Lower lobe of right lung (tissue), 2 donors: Measurements from ENCODE around the gene PMFBP1. TPM values are rescaled to one million over a fixed set of nuclear protein-coding genes. Genes with fewer than 3 reads are reported as not detected.

Experiments
- ATAC-seq, 2 donors: fragments of 200-7000 bp; cut with Tn5 transposase; one replicate each; pipeline ENCODE4 v1.9.1; 2020 to 2022; ENCODE audit warnings: mild to moderate bottlenecking in 2 of 2, moderate library complexity in 2 of 2
- DNase-seq: peaks from one replicate; pipeline ENCODE4 v3.0.0-alpha.2; 2020
- H3K27ac ChIP-seq: fragments of 200-600 bp; one replicate; pipeline ENCODE4 v1.8.0; 2022
- H3K27me3 ChIP-seq: fragments of 200-600 bp; one replicate; pipeline ENCODE4 v1.8.0; 2022; ENCODE audit warnings: low read depth
- H3K36me3 ChIP-seq: fragments of 200-600 bp; one replicate; pipeline ENCODE4 v1.8.0; 2022; ENCODE audit warnings: mild to moderate bottlenecking
- H3K4me1 ChIP-seq: fragments of 200-600 bp; one replicate; pipeline ENCODE4 v1.8.0; 2022
- H3K4me3 ChIP-seq: fragments of 200-600 bp; one replicate; pipeline ENCODE4 v1.8.0; 2022; ENCODE audit warnings: mild to moderate bottlenecking
- H3K9me3 ChIP-seq: fragments of 200-600 bp; one replicate; pipeline ENCODE4 v1.8.0; 2022
- intact Hi-C: fragments of 100-400 bp; cut with DNase I; formaldehyde crosslinking; loops from one replicate; pipeline ENCODE4 v1.11.0; 2022
- total RNA-seq: library from RNA; stranded (reverse); fragmentation: NEBNext Ultra II Directional; extraction: Animal tissue kit (Norgen Biotek cat#: 25700); gene quantifications from one replicate; pipeline ENCODE4 v1.2.1, GENCODE V29; 2021
- TF ChIP-seq, protein P1 (sequence below): fragments of 200-600 bp; IDR thresholded peaks from one replicate; pipeline ENCODE4 v1.8.0; 2022; ENCODE audit warnings: antibody characterized with exemption, mild to moderate bottlenecking
- donor health status: DM: no; HTN: yes; CAD: no; lungs with severe emphysema.

Gene PMFBP1
- total RNA-seq, 1 donor from 2014 or later, result 0.62 TPM

DNA sequence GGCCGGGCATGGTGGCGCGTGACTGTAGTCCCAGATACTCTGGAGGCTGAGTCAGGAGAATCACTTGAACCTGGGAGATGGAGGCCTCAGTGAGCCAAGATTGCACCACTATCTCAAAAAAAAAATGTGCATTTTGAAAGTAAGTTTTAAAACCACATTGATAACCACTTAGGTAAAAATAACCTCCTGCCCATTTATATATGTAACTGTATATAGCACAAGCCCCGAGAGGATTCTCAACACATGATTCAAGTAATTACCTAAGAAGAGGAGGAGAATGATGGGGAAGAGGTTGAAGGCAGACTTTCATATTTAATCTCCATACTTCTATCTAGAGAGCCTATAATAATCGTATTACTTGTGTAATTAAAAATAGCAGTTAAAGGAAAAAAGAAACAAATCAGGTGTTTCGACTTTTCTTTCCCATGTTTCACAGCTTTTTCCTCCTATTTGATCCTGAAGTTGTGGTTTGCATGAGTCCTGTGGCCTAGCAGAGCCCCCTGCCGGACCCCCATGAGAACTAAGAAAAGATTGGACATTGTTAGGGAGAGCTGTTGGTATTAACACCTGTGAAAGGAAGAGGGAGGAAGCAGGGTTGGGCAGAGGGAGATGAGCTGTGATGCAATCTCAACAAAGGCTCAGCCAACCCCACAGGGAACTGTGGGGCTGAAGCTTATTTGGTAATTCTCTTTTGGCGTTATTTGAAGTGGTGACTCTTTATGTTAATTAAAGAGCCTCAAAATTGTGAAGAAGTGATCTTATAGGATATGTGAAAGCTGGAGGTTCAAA lies 22.1 kb downstream of the PMFBP1 start:
- DNase-seq, result no peak
- no peaks in the 10 kb centered on the region for H3K36me3 ChIP-seq
- TF ChIP-seq, protein P1, sequence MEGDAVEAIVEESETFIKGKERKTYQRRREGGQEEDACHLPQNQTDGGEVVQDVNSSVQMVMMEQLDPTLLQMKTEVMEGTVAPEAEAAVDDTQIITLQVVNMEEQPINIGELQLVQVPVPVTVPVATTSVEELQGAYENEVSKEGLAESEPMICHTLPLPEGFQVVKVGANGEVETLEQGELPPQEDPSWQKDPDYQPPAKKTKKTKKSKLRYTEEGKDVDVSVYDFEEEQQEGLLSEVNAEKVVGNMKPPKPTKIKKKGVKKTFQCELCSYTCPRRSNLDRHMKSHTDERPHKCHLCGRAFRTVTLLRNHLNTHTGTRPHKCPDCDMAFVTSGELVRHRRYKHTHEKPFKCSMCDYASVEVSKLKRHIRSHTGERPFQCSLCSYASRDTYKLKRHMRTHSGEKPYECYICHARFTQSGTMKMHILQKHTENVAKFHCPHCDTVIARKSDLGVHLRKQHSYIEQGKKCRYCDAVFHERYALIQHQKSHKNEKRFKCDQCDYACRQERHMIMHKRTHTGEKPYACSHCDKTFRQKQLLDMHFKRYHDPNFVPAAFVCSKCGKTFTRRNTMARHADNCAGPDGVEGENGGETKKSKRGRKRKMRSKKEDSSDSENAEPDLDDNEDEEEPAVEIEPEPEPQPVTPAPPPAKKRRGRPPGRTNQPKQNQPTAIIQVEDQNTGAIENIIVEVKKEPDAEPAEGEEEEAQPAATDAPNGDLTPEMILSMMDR, result no peak
- H3K27me3 ChIP-seq, result no peaks in the 10 kb centered on the region
- H3K27ac ChIP-seq, result no peak overlapping the region
- H3K9me3 ChIP-seq, result no peaks in the 10 kb centered on the region
- no peaks in the 10 kb centered on the region for H3K4me1 ChIP-seq
- no peak for ATAC-seq
- H3K4me3 ChIP-seq, result no peak overlapping the region
- intact Hi-C loops, result no loop called here

DNA sequence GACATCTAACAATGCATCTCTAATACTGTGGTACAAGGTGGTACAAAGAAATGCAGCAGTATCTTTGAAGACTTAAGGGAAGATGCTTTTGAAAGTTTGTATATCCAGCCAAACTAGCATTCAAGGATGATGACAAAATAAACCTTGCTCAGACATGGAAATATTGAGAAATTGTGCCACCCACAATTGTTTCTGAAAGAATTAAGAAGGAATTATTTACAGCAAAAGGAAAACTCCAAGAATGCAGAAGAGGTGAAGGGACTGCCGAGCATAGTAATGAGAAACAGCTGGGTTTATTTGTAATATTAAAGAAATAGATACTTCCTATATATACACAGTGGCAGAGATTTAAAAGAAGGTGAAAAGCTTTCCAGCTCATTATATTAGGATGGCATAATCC lies 29.5 kb downstream of the PMFBP1 start:
- H3K4me3 ChIP-seq, result no peak overlapping the region
- H3K36me3 ChIP-seq, result no peaks in the 10 kb centered on the region
- H3K27me3 ChIP-seq, result peaks cover 5% of the 10 kb centered on the region
- no peaks in the 10 kb centered on the region for H3K4me1 ChIP-seq
- H3K27ac ChIP-seq, result no peak overlapping the region
- no peak for DNase-seq
- intact Hi-C loops, result no loop called here
- TF ChIP-seq, protein P1, result no peak
- no peaks in the 10 kb centered on the region for H3K9me3 ChIP-seq
- ATAC-seq, result no peak

DNA sequence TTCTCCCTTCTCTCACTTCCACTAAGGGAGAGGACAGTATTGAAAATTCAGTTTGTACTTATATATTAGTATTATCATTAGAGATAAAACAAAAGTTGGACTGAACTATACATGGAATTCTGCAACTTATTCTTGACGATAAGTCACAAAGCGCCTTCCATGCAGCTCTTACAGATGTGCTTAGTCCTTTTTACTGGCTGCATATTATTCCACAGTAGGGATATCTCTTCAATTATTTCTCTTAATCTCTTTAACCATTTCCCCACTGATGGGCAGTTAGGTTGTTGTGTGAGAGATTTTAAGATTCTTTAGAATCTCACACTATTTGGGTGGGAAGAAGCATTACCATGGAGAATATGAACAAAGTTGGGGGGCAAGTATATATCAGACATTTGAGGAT lies 32.0 kb downstream of the PMFBP1 start:
- Histone ChIP-seq H3K4me1 (no peaks in the 10 kb centered on the region), H3K27me3 (peaks cover 5% of the 10 kb centered on the region), H3K9me3 (no peaks in the 10 kb centered on the region), H3K27ac (no peak overlapping the region), H3K36me3 (no peaks in the 10 kb centered on the region), H3K4me3 (no peak overlapping the region)
- TF ChIP-seq, protein P1, result no peak
- DNase-seq (no peak), ATAC-seq (no peak)
- intact Hi-C loops, result no loop called here

DNA sequence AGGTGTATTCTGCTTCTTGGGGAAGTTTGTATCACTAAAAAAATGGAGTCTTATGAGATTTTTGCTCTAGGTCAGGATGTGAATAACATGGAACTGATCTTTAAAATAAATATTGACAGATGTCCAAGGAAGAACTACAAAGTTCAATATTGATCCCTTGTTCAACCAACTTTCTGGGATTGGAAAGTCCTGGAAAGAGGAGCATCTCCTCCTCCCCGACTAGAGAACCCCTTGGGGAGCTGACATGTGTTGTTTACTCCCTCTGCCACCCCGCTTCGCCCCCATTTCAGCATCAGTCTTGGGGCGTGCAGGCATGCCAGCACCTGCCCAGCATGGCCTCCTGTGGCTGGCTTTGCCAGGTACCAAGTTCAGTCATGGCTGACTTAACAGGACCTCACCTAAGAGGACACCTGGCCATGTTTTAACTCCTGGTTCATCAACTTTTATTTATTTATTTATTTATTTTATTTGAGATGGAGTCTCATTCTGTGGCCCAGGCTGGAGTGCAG lies 33.8 kb downstream of the PMFBP1 start:
- DNase-seq, result no peak
- Histone ChIP-seq H3K27me3 (peaks cover 5% of the 10 kb centered on the region), H3K9me3 (no peaks in the 10 kb centered on the region), H3K4me1 (no peaks in the 10 kb centered on the region), H3K4me3 (no peak overlapping the region), H3K36me3 (no peaks in the 10 kb centered on the region), H3K27ac (no peak overlapping the region)
- intact Hi-C loops, result no loop called here
- no peak for ATAC-seq
- TF ChIP-seq, protein P1, result no peak

DNA sequence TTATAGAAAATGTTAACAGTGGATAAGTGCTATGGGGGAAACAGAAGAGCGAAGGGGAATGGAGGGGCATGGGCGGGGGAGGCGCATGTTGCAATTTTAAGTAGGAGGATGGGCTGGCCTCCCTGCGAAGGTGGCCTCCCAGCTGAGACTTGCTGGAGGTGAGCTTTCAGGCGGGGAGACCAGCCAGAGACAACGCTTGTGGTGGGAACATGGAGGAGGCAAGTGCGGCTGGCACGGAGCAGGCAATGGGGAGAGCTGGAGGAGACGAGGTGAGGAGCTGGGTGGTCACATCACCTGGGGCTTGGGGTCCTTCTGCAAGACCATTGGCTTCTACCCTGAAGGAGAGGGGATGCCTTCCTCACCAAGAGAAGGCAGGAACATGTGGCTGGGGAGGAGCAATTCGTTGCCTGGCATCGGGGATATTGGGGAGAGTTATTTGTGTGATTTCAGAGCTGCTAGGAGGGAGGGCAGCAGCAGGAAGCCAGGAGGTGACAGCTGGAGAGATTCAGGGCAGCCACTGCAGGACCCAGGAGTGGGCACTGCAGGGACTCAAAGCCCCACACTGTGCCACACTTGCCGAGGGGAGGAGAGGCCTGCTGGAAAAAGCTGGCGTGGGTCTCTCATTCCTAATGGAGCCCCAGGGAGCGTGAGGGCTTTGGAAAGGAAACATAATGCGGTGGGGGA lies 34.4 kb downstream of the PMFBP1 start:
- Histone ChIP-seq H3K9me3 (no peaks in the 10 kb centered on the region), H3K27ac (no peak overlapping the region), H3K4me1 (no peaks in the 10 kb centered on the region), H3K36me3 (no peaks in the 10 kb centered on the region), H3K27me3 (peaks cover 5% of the 10 kb centered on the region), H3K4me3 (no peak overlapping the region)
- ATAC-seq (no peak), DNase-seq (no peak)
- TF ChIP-seq, protein P1, result no peak
- intact Hi-C loops, result no loop called here
